ENCODE data around the gene SPINK5.

The SPINK5 gene

DNA sequence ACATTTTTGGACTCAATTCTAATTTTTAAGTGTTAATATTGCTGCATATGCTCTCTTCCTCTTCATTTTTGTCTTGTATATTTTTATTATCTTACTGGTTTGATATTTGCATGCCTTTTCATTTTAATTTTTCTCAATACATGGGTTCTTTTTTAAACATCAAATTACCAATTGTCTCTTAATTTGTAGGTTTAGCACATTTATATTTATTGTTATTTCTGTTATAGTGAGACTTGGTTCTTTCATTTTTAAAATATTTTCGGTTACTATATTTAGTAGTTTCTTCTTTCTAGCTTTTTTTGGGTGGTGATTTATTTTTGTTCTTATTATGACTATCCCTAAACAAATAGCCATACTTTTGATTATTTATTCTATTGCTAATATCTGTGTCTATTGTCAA lies 19.4 kb downstream of the SPINK5 start:
- no peaks in the 10 kb centered on the region for H3K9me3 ChIP-seq (ENCODE audit: severe bottlenecking)
- peaks cover 3% of the 10 kb centered on the region; the same call in 1 of the 2 replicates for H3K36me3 ChIP-seq (ENCODE audit: low read depth)
- no peak for DNase-seq (ENCODE audit: low spot score)
- H3K4me1 ChIP-seq (ENCODE audit: insufficient read depth, poor library complexity, severe bottlenecking) = peaks cover 3% of the 10 kb centered on the region
- H3K27me3 ChIP-seq (ENCODE audit: insufficient read depth, poor library complexity, severe bottlenecking) = no peaks in the 10 kb centered on the region
- H3K4me3 ChIP-seq (ENCODE audit: severe bottlenecking) = no peak overlapping the region
- no peak for ATAC-seq (ENCODE audit: low read depth)
- TF ChIP-seq, protein P1, sequence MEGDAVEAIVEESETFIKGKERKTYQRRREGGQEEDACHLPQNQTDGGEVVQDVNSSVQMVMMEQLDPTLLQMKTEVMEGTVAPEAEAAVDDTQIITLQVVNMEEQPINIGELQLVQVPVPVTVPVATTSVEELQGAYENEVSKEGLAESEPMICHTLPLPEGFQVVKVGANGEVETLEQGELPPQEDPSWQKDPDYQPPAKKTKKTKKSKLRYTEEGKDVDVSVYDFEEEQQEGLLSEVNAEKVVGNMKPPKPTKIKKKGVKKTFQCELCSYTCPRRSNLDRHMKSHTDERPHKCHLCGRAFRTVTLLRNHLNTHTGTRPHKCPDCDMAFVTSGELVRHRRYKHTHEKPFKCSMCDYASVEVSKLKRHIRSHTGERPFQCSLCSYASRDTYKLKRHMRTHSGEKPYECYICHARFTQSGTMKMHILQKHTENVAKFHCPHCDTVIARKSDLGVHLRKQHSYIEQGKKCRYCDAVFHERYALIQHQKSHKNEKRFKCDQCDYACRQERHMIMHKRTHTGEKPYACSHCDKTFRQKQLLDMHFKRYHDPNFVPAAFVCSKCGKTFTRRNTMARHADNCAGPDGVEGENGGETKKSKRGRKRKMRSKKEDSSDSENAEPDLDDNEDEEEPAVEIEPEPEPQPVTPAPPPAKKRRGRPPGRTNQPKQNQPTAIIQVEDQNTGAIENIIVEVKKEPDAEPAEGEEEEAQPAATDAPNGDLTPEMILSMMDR (IDR thresholded peaks at IDR 0.05; ENCODE audit: poor library complexity, severe bottlenecking) = no peak
- H3K27ac ChIP-seq (ENCODE audit: poor library complexity, severe bottlenecking) = no peak overlapping the region

DNA sequence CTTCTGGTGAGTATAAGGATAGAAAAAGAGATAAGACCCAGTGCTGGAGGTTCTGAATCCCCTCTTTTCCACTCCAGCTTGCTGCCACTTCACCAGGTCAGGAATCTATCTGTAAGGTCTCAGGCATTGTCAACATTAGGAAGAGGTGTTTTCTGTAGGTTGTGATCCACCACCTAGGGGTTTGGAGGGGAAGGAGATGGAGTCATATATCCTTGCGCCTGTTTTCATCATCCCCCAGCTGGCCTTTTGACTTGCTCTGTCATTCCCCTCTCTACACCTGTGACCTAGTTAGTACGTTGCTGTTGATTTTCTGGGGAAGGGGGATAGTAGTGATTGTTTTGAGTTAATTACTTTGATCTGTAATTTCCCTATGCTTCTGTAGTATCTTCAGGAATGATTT lies 20.5 kb downstream of the SPINK5 start:
- Histone ChIP-seq H3K27ac (ENCODE audit: poor library complexity, severe bottlenecking) (no peak overlapping the region), H3K4me3 (ENCODE audit: severe bottlenecking) (no peak overlapping the region), H3K4me1 (ENCODE audit: insufficient read depth, poor library complexity, severe bottlenecking) (peaks cover 3% of the 10 kb centered on the region), H3K36me3 (ENCODE audit: low read depth) (peaks cover 3% of the 10 kb centered on the region; the same call in 1 of the 2 replicates), H3K9me3 (ENCODE audit: severe bottlenecking) (no peaks in the 10 kb centered on the region), H3K27me3 (ENCODE audit: insufficient read depth, poor library complexity, severe bottlenecking) (no peaks in the 10 kb centered on the region)
- ATAC-seq (ENCODE audit: low read depth) = no peak
- TF ChIP-seq, protein P1 (IDR thresholded peaks at IDR 0.05; ENCODE audit: poor library complexity, severe bottlenecking) = no peak
- DNase-seq (ENCODE audit: low spot score) = no peak

DNA sequence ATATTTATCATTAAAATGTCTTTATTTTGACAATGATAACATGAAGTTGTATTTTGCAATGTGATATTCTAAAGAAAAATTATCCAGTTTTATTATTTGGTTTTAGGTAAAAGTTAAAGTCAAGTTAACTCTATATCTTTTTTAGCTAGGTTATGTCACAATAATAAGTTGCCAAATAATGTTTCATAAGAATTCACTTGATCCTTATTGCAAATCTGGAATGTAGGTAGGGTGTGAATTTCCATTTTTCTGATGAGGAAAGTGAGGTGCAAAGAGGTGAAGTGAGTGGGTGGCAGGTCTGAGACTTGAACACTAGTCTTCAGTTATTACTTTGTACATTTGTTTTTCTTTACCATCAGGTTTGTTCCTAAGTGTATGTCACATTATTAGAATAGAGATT lies 21.5 kb downstream of the SPINK5 start:
- TF ChIP-seq, protein P1 (IDR thresholded peaks at IDR 0.05; ENCODE audit: poor library complexity, severe bottlenecking) = no peak
- H3K4me3 ChIP-seq (ENCODE audit: severe bottlenecking) = no peak overlapping the region
- no peaks in the 10 kb centered on the region for H3K9me3 ChIP-seq (ENCODE audit: severe bottlenecking)
- H3K4me1 ChIP-seq (ENCODE audit: insufficient read depth, poor library complexity, severe bottlenecking) = peaks cover 4% of the 10 kb centered on the region
- ATAC-seq (ENCODE audit: low read depth) (no peak), DNase-seq (ENCODE audit: low spot score) (no peak)
- H3K27me3 ChIP-seq (ENCODE audit: insufficient read depth, poor library complexity, severe bottlenecking) = no peaks in the 10 kb centered on the region
- H3K27ac ChIP-seq (ENCODE audit: poor library complexity, severe bottlenecking) = no peak overlapping the region
- peaks cover 3% of the 10 kb centered on the region; the same call in 1 of the 2 replicates for H3K36me3 ChIP-seq (ENCODE audit: low read depth)

DNA sequence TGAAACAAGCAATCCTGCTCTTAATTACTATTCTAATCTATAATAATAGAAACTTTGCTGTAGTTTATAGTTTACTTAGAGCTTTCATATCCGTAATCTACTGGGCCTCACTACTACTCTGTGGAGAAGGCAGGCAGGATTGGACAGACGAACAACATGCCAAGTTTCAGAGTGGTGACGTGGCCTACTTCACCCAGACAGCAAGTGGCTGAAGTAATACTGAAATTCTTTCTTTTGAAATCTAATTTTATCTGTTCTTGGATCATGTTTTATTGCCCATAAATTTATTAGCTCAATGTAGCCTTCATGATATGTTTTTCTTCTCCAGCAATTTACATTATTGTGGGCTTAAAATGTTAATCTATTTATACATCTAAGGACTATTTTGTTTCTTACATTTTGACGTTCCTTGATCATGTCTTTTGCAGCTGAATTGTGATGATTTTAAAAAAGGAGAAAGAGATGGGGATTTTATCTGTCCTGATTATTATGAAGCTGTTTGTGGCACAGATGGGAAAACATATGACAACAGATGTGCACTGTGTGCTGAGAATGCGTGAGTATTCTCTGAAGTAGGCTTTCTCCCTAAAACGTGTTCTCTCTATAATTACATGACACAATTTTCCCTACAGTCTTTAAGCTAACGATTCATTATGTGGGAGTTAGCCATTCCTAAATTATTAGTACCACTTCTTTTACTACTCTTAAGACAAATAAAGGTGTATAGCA lies 22.4 kb downstream of the SPINK5 start:
- ATAC-seq (ENCODE audit: low read depth) (peak; percentile 68), DNase-seq (ENCODE audit: low spot score) (no peak)
- H3K4me3 ChIP-seq (ENCODE audit: severe bottlenecking) = no peak overlapping the region
- H3K9me3 ChIP-seq (ENCODE audit: severe bottlenecking) = no peaks in the 10 kb centered on the region
- peaks cover 10% of the 10 kb centered on the region for H3K4me1 ChIP-seq (ENCODE audit: insufficient read depth, poor library complexity, severe bottlenecking)
- H3K27ac ChIP-seq (ENCODE audit: poor library complexity, severe bottlenecking) = no peak overlapping the region
- no peaks in the 10 kb centered on the region for H3K27me3 ChIP-seq (ENCODE audit: insufficient read depth, poor library complexity, severe bottlenecking)
- TF ChIP-seq, protein P1 (IDR thresholded peaks at IDR 0.05; ENCODE audit: poor library complexity, severe bottlenecking) = no peak
- peaks cover 3% of the 10 kb centered on the region; the same call in 1 of the 2 replicates for H3K36me3 ChIP-seq (ENCODE audit: low read depth)

DNA sequence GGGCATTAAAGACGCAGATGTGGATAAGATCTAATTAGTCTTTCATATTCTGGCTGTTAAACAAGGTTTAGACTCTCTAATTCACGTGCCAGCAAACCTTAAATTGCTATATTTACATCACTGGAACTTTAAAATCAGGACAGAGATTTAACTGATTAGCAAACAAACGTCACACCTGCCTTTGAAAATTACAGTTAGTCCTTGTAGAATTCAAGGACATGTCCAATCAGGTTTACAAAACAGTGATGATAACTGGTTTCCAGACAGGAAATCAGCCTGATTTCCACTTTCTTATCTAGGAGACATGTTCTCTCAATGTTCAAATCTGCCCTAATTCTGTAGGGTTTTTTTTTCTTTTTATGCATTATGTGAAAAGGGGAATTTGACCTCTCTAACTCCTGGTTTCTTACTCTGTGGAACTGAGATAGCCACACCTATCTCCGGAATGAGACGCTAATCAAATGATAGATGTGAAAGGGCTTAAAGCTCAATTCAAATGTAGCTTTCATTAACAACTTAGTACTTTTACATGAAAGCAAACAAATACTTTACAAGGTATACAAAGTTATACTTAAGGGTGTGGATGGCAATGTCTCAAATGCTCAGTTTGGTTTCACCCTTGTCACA lies 26.5 kb downstream of the SPINK5 start:
- Histone ChIP-seq H3K9me3 (ENCODE audit: severe bottlenecking) (no peaks in the 10 kb centered on the region), H3K27me3 (ENCODE audit: insufficient read depth, poor library complexity, severe bottlenecking) (no peaks in the 10 kb centered on the region), H3K27ac (ENCODE audit: poor library complexity, severe bottlenecking) (peak overlapping the region; percentile 27), H3K4me3 (ENCODE audit: severe bottlenecking) (no peak overlapping the region), H3K4me1 (ENCODE audit: insufficient read depth, poor library complexity, severe bottlenecking) (peaks cover 13% of the 10 kb centered on the region), H3K36me3 (ENCODE audit: low read depth) (no peaks in the 10 kb centered on the region)
- DNase-seq (ENCODE audit: low spot score) = no peak
- TF ChIP-seq, protein P1 (IDR thresholded peaks at IDR 0.05; ENCODE audit: poor library complexity, severe bottlenecking) = no peak
- no peak for ATAC-seq (ENCODE audit: low read depth)
